C4-2B (cell line): ENCODE results near the gene INCENP.

Experiments used
- ZFX ChIP-seq: fragments of 450-650 bp; IDR thresholded peaks from 2 replicates; pipeline ENCODE4 v1.6.1; 2017
- TF ChIP-seq, protein P1 (sequence below): fragments of 450-650 bp; conservative IDR thresholded peaks from 2 replicates; pipeline ENCODE4 v1.5.1; 2017; ENCODE audit warnings: mild to moderate bottlenecking

GRCh38 chr11:62169448-62169847 lies 45.6 kb downstream of the INCENP start:
- TF ChIP-seq, protein P1, sequence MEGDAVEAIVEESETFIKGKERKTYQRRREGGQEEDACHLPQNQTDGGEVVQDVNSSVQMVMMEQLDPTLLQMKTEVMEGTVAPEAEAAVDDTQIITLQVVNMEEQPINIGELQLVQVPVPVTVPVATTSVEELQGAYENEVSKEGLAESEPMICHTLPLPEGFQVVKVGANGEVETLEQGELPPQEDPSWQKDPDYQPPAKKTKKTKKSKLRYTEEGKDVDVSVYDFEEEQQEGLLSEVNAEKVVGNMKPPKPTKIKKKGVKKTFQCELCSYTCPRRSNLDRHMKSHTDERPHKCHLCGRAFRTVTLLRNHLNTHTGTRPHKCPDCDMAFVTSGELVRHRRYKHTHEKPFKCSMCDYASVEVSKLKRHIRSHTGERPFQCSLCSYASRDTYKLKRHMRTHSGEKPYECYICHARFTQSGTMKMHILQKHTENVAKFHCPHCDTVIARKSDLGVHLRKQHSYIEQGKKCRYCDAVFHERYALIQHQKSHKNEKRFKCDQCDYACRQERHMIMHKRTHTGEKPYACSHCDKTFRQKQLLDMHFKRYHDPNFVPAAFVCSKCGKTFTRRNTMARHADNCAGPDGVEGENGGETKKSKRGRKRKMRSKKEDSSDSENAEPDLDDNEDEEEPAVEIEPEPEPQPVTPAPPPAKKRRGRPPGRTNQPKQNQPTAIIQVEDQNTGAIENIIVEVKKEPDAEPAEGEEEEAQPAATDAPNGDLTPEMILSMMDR, result no peak
- TF ChIP-seq ZFX, result no peak
